GM19239 (cell line): Measurements from ENCODE around the gene ATP5MG.

Source experiments
- DNase-seq: peaks from one replicate; pipeline ENCODE4 v3.0.0; 2011; ENCODE audit warnings: low spot score; ENCODE audit not compliant: insufficient read length
- FAIRE-seq: peaks from 2 replicates; lab custom pipeline; 2011; peaks lifted over from hg19 to GRCh38; lab: Jason Lieb, UNC

The ATP5MG gene

GRCh38 chr11:118438314-118438931 lies 37.0 kb downstream of the ATP5MG start:
- DNase-seq (no peak), FAIRE-seq (peak; percentile 81)

- DNase-seq (no peak), FAIRE-seq (no peak)
Measured at GRCh38 chr11:118439646-118440045, 38.2 kb downstream of the ATP5MG start.

GRCh38 chr11:118441770-118442275 lies 40.4 kb downstream of the ATP5MG start:
- no peak for FAIRE-seq
- DNase-seq: no peak

GRCh38 chr11:118442301-118442700 lies 40.9 kb downstream of the ATP5MG start:
- no peak for DNase-seq
- no peak for FAIRE-seq

GRCh38 chr11:118442908-118443589 lies 41.6 kb downstream of the ATP5MG start:
- FAIRE-seq (peak; percentile 28), DNase-seq (no peak)

GRCh38 chr11:118443590-118444218 lies 42.3 kb downstream of the ATP5MG start:
- no peak for DNase-seq
- FAIRE-seq: peak; percentile 83

- DNase-seq (no peak), FAIRE-seq (no peak)
Measured at GRCh38 chr11:118447423-118447822, 46.0 kb downstream of the ATP5MG start.

- FAIRE-seq: peak; percentile 94
Measured at GRCh38 chr11:118448294-118448693, 46.9 kb downstream of the ATP5MG start.

GRCh38 chr11:118449316-118449918 lies 48.0 kb downstream of the ATP5MG start:
- FAIRE-seq: no peak
- no peak for DNase-seq

More at GRCh38 chr11:118448294-118448693, 46.9 kb downstream of the ATP5MG start:
- DNase-seq: no peak

- FAIRE-seq: no peak
Measured at GRCh38 chr11:118450451-118450850, 49.0 kb downstream of the ATP5MG start.

More at GRCh38 chr11:118450451-118450850, 49.0 kb downstream of the ATP5MG start:
- DNase-seq: no peak
